ENCODE data around the gene ADAMTSL1.
"Not testable (repeated sequence)": the region's sequence is repeated elsewhere in the genome, so short reads cannot be mapped to it uniquely, and the experiment has no call there.

ADAMTSL1 gene

DNA sequence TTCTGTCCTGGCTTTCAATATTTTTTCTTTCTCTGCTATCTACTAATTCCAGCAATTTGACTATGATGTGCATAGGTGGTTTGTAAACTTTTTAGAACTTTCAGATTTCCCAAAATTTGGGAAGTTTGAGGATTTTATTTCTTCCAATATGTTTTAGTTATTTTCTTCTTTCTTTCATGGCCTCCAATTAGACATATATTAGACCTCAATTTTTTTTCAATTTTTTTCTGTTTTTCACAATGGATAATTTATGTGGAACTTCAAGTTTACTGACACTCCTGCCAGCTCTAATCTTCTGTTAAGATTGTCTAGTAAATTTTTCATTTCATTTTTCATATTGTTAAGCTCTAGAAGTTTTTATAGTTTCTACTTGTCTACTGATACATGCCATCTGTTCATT is 395.8 kb downstream of the ADAMTSL1 start:
- TF ChIP-seq, protein P1, sequence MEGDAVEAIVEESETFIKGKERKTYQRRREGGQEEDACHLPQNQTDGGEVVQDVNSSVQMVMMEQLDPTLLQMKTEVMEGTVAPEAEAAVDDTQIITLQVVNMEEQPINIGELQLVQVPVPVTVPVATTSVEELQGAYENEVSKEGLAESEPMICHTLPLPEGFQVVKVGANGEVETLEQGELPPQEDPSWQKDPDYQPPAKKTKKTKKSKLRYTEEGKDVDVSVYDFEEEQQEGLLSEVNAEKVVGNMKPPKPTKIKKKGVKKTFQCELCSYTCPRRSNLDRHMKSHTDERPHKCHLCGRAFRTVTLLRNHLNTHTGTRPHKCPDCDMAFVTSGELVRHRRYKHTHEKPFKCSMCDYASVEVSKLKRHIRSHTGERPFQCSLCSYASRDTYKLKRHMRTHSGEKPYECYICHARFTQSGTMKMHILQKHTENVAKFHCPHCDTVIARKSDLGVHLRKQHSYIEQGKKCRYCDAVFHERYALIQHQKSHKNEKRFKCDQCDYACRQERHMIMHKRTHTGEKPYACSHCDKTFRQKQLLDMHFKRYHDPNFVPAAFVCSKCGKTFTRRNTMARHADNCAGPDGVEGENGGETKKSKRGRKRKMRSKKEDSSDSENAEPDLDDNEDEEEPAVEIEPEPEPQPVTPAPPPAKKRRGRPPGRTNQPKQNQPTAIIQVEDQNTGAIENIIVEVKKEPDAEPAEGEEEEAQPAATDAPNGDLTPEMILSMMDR (IDR thresholded peaks at IDR 0.05; ENCODE audit: borderline replicate concordance, control extremely low read depth, extremely low read depth, insufficient read depth, missing control alignments), result no peak
- no peak for DNase-seq (ENCODE audit: low spot score)
- in situ Hi-C loops (cut with MboI; ENCODE audit: low sequenced_read_pairs, unreplicated experiment), result no loop called here

DNA sequence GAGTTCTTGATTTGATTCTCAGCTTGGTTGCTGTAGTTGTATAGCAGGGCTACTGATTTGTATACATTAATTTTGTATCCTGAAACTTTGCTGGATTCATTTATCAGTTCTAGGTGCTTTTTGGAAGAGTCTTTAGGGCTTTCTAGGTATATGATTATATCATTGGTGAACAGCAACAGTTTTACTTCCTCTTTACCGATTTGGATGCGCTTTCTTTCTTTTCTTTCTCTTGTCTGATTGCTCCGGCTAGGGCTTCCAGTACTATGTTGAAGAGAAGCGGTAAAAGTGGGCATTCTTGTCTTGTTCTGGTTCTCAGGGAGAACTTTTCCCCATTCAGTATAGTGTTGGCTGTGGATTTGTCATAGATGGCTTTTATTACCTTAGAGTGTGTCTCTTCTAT is 400.1 kb downstream of the ADAMTSL1 start:
- TF ChIP-seq, protein P1 (IDR thresholded peaks at IDR 0.05; ENCODE audit: borderline replicate concordance, control extremely low read depth, extremely low read depth, insufficient read depth, missing control alignments), result no peak
- DNase-seq (ENCODE audit: low spot score), result no peak
- in situ Hi-C loops (cut with MboI; ENCODE audit: low sequenced_read_pairs, unreplicated experiment), result no loop called here

DNA sequence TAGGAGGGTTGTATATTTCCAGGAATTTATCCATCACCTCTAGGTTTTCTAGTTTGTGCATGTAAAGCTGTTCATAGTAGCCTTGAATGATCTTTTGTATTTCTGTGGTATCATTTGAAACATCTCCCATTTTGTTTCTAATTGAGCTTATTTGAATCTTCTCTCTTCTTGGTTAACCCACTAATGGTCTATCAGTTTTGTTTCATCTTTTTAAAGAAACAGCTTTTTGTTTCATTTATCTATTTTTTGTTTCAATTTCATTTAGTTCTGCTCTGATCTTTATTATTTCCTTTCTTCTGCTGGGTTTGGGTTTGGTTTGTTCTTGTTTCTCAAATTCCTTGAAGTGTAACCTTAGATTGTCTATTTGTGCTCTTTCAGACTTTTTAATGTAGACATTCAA is 401.0 kb downstream of the ADAMTSL1 start:
- in situ Hi-C loops (cut with MboI; ENCODE audit: low sequenced_read_pairs, unreplicated experiment), result not testable (repeated sequence)

DNA sequence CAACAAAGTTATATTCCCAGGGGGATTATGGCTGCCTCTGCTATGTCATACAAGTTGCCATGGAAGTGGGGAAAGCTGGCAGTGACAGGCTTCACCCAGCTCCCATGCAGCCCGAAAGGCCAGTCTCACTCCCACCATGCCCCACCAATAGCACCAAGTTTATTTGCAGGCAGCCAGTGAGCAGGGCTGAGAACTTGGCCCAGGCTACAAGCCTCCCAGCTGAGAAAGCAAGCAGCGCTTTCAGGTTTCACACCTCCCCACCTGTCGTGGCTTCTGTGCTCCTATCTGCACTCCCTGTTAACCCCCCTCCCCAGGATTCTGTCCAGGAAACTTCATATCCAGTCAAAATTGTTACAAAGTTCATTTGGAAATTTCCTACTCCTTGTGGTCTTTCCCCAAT is 404.0 kb downstream of the ADAMTSL1 start:
- DNase-seq (ENCODE audit: low spot score), result no peak
- in situ Hi-C loops (cut with MboI; ENCODE audit: low sequenced_read_pairs, unreplicated experiment), result no loop called here
- TF ChIP-seq, protein P1 (IDR thresholded peaks at IDR 0.05; ENCODE audit: borderline replicate concordance, control extremely low read depth, extremely low read depth, insufficient read depth, missing control alignments), result no peak

More for the DNA sequence above, 401.0 kb downstream of the ADAMTSL1 start:
- not testable (repeated sequence) for DNase-seq (ENCODE audit: low spot score)

DNA sequence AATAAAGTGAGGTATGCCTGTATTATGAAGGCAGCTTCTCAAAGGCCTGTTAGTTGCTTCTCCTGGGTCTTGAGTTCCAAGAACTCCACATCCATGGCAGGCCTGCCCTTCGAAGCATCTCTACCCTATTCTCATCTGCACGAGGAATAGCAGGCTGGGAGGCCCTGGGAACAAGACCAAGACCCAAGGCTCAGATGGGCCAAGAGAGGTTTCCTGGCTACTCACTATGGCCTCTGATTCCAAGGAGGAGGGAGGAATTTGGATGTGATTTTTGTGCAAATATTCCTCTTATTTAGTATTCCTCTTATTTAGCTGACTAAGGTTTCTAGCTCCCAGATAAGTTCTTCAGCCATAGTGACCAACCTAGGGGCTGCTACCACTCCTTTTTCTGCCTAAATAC is 407.8 kb downstream of the ADAMTSL1 start:
- in situ Hi-C loops (cut with MboI; ENCODE audit: low sequenced_read_pairs, unreplicated experiment), result no loop called here
- no peak for DNase-seq (ENCODE audit: low spot score)

DNA sequence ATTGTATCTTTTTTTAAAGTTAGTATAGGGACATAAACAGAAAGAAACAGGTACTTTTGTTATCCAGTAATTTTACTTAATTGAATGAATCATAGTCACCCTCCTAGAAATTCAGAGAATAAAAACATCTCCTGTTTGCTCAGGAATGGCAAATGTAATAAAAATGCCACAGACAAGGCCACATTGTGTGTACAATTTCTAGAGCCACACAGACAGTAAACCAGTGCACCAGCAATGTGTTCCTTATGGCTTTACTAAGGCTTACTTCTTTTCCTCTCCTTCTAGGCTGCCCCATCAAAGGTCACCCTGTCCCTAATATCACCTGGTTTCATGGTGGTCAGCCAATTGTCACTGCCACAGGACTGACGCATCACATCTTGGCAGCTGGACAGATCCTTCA is 413.6 kb downstream of the ADAMTSL1 start:
- TF ChIP-seq, protein P1 (IDR thresholded peaks at IDR 0.05; ENCODE audit: borderline replicate concordance, control extremely low read depth, extremely low read depth, insufficient read depth, missing control alignments), result no peak
- in situ Hi-C loops (cut with MboI; ENCODE audit: low sequenced_read_pairs, unreplicated experiment), result no loop called here
- DNase-seq (ENCODE audit: low spot score), result no peak

More for the DNA sequence above, 407.8 kb downstream of the ADAMTSL1 start:
- TF ChIP-seq, protein P1 (IDR thresholded peaks at IDR 0.05; ENCODE audit: borderline replicate concordance, control extremely low read depth, extremely low read depth, insufficient read depth, missing control alignments), result no peak

DNA sequence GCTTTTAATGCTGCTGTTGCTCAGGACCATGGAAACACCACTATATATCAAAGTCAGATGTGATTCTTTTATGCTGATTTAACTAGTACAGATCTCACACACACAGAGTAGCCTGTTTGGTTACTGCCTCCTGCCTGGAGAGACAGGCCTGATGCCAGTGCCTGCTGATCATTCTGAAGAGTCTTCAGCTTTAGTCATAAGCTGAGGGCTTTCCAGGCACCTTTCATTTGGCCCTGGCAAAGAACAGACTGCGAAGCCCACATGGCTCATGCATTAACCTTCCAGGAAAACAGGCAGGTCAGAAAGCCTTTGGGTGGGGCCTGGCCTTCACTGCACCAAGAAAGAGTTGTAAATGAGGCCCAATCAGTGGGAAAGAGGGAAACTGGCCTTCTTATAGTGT is 414.3 kb downstream of the ADAMTSL1 start:
- TF ChIP-seq, protein P1 (IDR thresholded peaks at IDR 0.05; ENCODE audit: borderline replicate concordance, control extremely low read depth, extremely low read depth, insufficient read depth, missing control alignments), result no peak
- in situ Hi-C loops (cut with MboI; ENCODE audit: low sequenced_read_pairs, unreplicated experiment), result no loop called here
- DNase-seq (ENCODE audit: low spot score), result no peak
